Small intestine (tissue), 7 donors: ENCODE data around the gene NUTM2B. TPM values are rescaled to one million over a fixed set of nuclear protein-coding genes. Genes with fewer than 3 reads are reported as not detected.
"Not testable (repeated sequence)": the region's sequence is repeated elsewhere in the genome, so short reads cannot be mapped to it uniquely, and the experiment has no call there.

Experiments
- DNase-seq, 2 donors: peaks; one replicate each; pipeline versions ENCODE4 v3.0.0 to v3.0.0-alpha.2; 2013
- FAIRE-seq: peaks from 2 replicates; lab custom pipeline; 2012; peaks lifted over from hg19 to GRCh38; lab: Jason Lieb, UNC
- H3K27ac ChIP-seq, 3 donors: one replicate each; pipeline ENCODE4 v1.5.1; 2013; ENCODE audit warnings: low read length in 2 of 3, mild to moderate bottlenecking in 2 of 3, control low read depth in 1 of 3, inconsistent platforms in 1 of 3, low read depth in 1 of 3, moderate library complexity in 1 of 3
- H3K27me3 ChIP-seq, 3 donors: one replicate each; pipeline ENCODE4 v1.6.1; 2013; ENCODE audit warnings: low read length in 3 of 3, inconsistent platforms in 1 of 3; ENCODE audit not compliant: control insufficient read depth in 3 of 3, insufficient read depth in 3 of 3
- H3K36me3 ChIP-seq, 3 donors: one replicate each; pipeline ENCODE4 v1.6.1; 2013; ENCODE audit warnings: low read length in 3 of 3, inconsistent platforms in 1 of 3, low read depth in 1 of 3, mild to moderate bottlenecking in 1 of 3, moderate library complexity in 1 of 3; ENCODE audit not compliant: control insufficient read depth in 3 of 3, insufficient read depth in 2 of 3
- H3K4me1 ChIP-seq, 3 donors: one replicate each; pipeline ENCODE4 v1.6.1; 2013; ENCODE audit warnings: low read length in 2 of 3, inconsistent platforms in 1 of 3, low read depth in 1 of 3, mild to moderate bottlenecking in 1 of 3, moderate library complexity in 1 of 3; ENCODE audit not compliant: control insufficient read depth in 3 of 3, insufficient read depth in 2 of 3
- H3K4me3 ChIP-seq, 3 donors: one replicate each; pipeline ENCODE4 v1.5.1; 2013; ENCODE audit warnings: low read length in 3 of 3, control low read depth in 1 of 3, inconsistent platforms in 1 of 3, low read depth in 1 of 3, mild to moderate bottlenecking in 1 of 3, moderate library complexity in 1 of 3
- H3K9me3 ChIP-seq, 2 donors: one replicate each; pipeline ENCODE4 v1.6.1; 2013; ENCODE audit warnings: low read depth in 1 of 2, low read length in 1 of 2; ENCODE audit not compliant: control insufficient read depth in 2 of 2, insufficient read depth in 1 of 2
- WGBS, 3 donors: extraction: QIAGEN DNeasy Blood & Tissue Kit; methylation state at CpG; one replicate each; pipeline ENCODE4 v1.1.7; 2013; 5-methylcytosine and 5-hydroxymethylcytosine counted together
- polyA plus RNA-seq, 4 donors: library from polyadenylated mRNA; stranded (reverse) in 3 of 4; unstranded in 1 of 4; fragments of 200-250 nt in 3 of 4; fragments of 120-200 nt in 1 of 4; gene quantifications; one replicate each; pipeline versions ENCODE4 v1.2.1 to v1.2.3, GENCODE V29; 2013
- donor health status: healthy with polysubstance abuse.
- donor health status: control.
- donor health status: control.
- donor health status: Bipolar disorder and iron deficiency.
- donor health status: healthy.

The NUTM2B gene
- polyA plus RNA-seq, 4 donors: 0.13 to 1.6 (median 0.98) TPM

GRCh38 chr10:79685044-79685685, 17.9 kb upstream of the NUTM2B start:
- DNase-seq: peak; percentile 12 to 51
- 80 to 88% (median 83%) methylated on average over 21 of the region's 21 CpGs for WGBS, 3 donors
- not testable (repeated sequence) for H3K27me3 ChIP-seq, FAIRE-seq, H3K4me3 ChIP-seq, H3K9me3 ChIP-seq, H3K36me3 ChIP-seq, H3K27ac ChIP-seq, H3K4me1 ChIP-seq

GRCh38 chr10:79686595-79686994, 16.4 kb upstream of the NUTM2B start:
- H3K4me3 ChIP-seq, H3K27me3 ChIP-seq, H3K4me1 ChIP-seq, H3K36me3 ChIP-seq, H3K9me3 ChIP-seq, H3K27ac ChIP-seq, FAIRE-seq, DNase-seq: not testable (repeated sequence)
- 72 to 93% (median 92%) methylated on average over 4 of the region's 4 CpGs for WGBS, 3 donors

- not testable (repeated sequence) for H3K4me3 ChIP-seq, DNase-seq, H3K27ac ChIP-seq, H3K9me3 ChIP-seq, H3K27me3 ChIP-seq, FAIRE-seq, H3K4me1 ChIP-seq, H3K36me3 ChIP-seq
- 81 to 93% (median 93%) methylated on average over 5 to 6 of the region's 6 CpGs for WGBS, 3 donors
Observed at GRCh38 chr10:79687406-79688150, 15.4 kb upstream of the NUTM2B start.

- H3K4me3 ChIP-seq, H3K9me3 ChIP-seq, H3K27ac ChIP-seq, H3K36me3 ChIP-seq, H3K27me3 ChIP-seq, DNase-seq, FAIRE-seq, H3K4me1 ChIP-seq: not testable (repeated sequence)
- 79 to 95% (median 89%) methylated on average over 4 of the region's 4 CpGs for WGBS, 3 donors
Observed at GRCh38 chr10:79688798-79689197, 14.2 kb upstream of the NUTM2B start.

GRCh38 chr10:79696596-79696995, 6.4 kb upstream of the NUTM2B start:
- FAIRE-seq, H3K36me3 ChIP-seq, DNase-seq, H3K4me1 ChIP-seq, H3K9me3 ChIP-seq, H3K27me3 ChIP-seq, H3K4me3 ChIP-seq, H3K27ac ChIP-seq: not testable (repeated sequence)
- WGBS, 3 donors: 42 to 82% (median 56%) methylated on average over 2 of the region's 6 CpGs

- DNase-seq, H3K4me3 ChIP-seq, H3K4me1 ChIP-seq, FAIRE-seq, H3K36me3 ChIP-seq, H3K9me3 ChIP-seq, H3K27ac ChIP-seq, H3K27me3 ChIP-seq: not testable (repeated sequence)
- 57 to 88% (median 69%) methylated on average over 1 of the region's 5 CpGs for WGBS, 3 donors
Observed at GRCh38 chr10:79697141-79697540, 5.9 kb upstream of the NUTM2B start.

GRCh38 chr10:79700381-79700944, 2.6 kb upstream of the NUTM2B start:
- not testable (repeated sequence) for H3K4me1 ChIP-seq, H3K4me3 ChIP-seq, H3K27me3 ChIP-seq, FAIRE-seq, DNase-seq, H3K9me3 ChIP-seq, H3K27ac ChIP-seq, H3K36me3 ChIP-seq
- WGBS, 3 donors: 90 to 93% (median 91%) methylated on average over 25 to 34 of the region's 37 CpGs

- not testable (repeated sequence) for H3K27me3 ChIP-seq, H3K4me1 ChIP-seq, H3K27ac ChIP-seq, FAIRE-seq, DNase-seq, H3K4me3 ChIP-seq, H3K9me3 ChIP-seq, H3K36me3 ChIP-seq
- WGBS, 3 donors: 94% methylated on average over 6 of the region's 8 CpGs; no CpG with 5 or more reads in 2 of the 3 donors
Observed at GRCh38 chr10:79707017-79707416, 4.0 kb downstream of the NUTM2B start.
